ENCODE measurements around the gene TUB.

Gene TUB

GRCh38 chr11:8092587-8093424 is 11.8 kb downstream of the TUB start:
- peak; percentile 85 for DNase-seq (ENCODE audit: low spot score)

- DNase-seq (ENCODE audit: low spot score) = no peak
Observed at GRCh38 chr11:8093931-8094575, 13.0 kb downstream of the TUB start.

- DNase-seq (ENCODE audit: low spot score) = no peak
Observed at GRCh38 chr11:8094656-8095055, 13.6 kb downstream of the TUB start.

- no peak for DNase-seq (ENCODE audit: low spot score)
Observed at GRCh38 chr11:8095371-8095770, 14.4 kb downstream of the TUB start.

GRCh38 chr11:8095806-8096522 is 15.0 kb downstream of the TUB start:
- no peak for DNase-seq (ENCODE audit: low spot score)

- no peak for DNase-seq (ENCODE audit: low spot score)
Observed at GRCh38 chr11:8096575-8096974, 15.6 kb downstream of the TUB start.

- DNase-seq (ENCODE audit: low spot score) = no peak
Observed at GRCh38 chr11:8097062-8097461, 16.1 kb downstream of the TUB start.

- DNase-seq (ENCODE audit: low spot score) = no peak
Observed at GRCh38 chr11:8097468-8097867, 16.5 kb downstream of the TUB start.

- DNase-seq (ENCODE audit: low spot score) = no peak
Observed at GRCh38 chr11:8097926-8098325, 16.9 kb downstream of the TUB start.

- no peak for DNase-seq (ENCODE audit: low spot score)
Observed at GRCh38 chr11:8098361-8098760, 17.4 kb downstream of the TUB start.

- no peak for DNase-seq (ENCODE audit: low spot score)
Observed at GRCh38 chr11:8098879-8099278, 17.9 kb downstream of the TUB start.

GRCh38 chr11:8099291-8099899 is 18.4 kb downstream of the TUB start:
- DNase-seq (ENCODE audit: low spot score) = peak; percentile 61

GRCh38 chr11:8100158-8100557 is 19.1 kb downstream of the TUB start:
- no peak for DNase-seq (ENCODE audit: low spot score)

GRCh38 chr11:8100605-8101004 is 19.6 kb downstream of the TUB start:
- no peak for DNase-seq (ENCODE audit: low spot score)

GRCh38 chr11:8101421-8101820 is 20.4 kb downstream of the TUB start:
- no peak for DNase-seq (ENCODE audit: low spot score)

- DNase-seq (ENCODE audit: low spot score) = no peak
Observed at GRCh38 chr11:8102296-8102915, 21.4 kb downstream of the TUB start.

- no peak for DNase-seq (ENCODE audit: low spot score)
Observed at GRCh38 chr11:8102965-8103364, 22.0 kb downstream of the TUB start.

- no peak for DNase-seq (ENCODE audit: low spot score)
Observed at GRCh38 chr11:8103909-8104308, 22.9 kb downstream of the TUB start.

GRCh38 chr11:8105133-8105532 is 24.1 kb downstream of the TUB start:
- DNase-seq (ENCODE audit: low spot score) = no peak

GRCh38 chr11:8105666-8106065 is 24.7 kb downstream of the TUB start:
- no peak for DNase-seq (ENCODE audit: low spot score)

GRCh38 chr11:8106679-8107078 is 25.7 kb downstream of the TUB start:
- DNase-seq (ENCODE audit: low spot score) = no peak

- no peak for DNase-seq (ENCODE audit: low spot score)
Observed at GRCh38 chr11:8107642-8108041, 26.6 kb downstream of the TUB start.

Measured in HuH-7 (cell line).